Peyer's patch (tissue), 4 donors: ENCODE results near the gene SPATA33.
"Not testable (repeated sequence)": the region's sequence is repeated elsewhere in the genome, so short reads cannot be mapped to it uniquely, and the experiment has no call there.

Experiments used
- CTCF ChIP-seq, 6 experiments: fragments of 450-650 bp in 4 of 6; fragments of 200-600 bp in 2 of 6; sonication (generic) in 1 of 6; IDR thresholded peaks; one replicate each; pipeline ENCODE4 v1.5.1; 2017 to 2019; ENCODE audit warnings: antibody characterized with exemption in 6 of 6, mild to moderate bottlenecking in 3 of 6, moderate library complexity in 1 of 6
- POLR2A ChIP-seq, 2 donors: fragments of 450-650 bp; IDR thresholded peaks; one replicate each; pipeline ENCODE4 v1.5.1; 2017; ENCODE audit warnings: antibody characterized with exemption in 2 of 2, mild to moderate bottlenecking in 2 of 2, moderate library complexity in 2 of 2

DNA sequence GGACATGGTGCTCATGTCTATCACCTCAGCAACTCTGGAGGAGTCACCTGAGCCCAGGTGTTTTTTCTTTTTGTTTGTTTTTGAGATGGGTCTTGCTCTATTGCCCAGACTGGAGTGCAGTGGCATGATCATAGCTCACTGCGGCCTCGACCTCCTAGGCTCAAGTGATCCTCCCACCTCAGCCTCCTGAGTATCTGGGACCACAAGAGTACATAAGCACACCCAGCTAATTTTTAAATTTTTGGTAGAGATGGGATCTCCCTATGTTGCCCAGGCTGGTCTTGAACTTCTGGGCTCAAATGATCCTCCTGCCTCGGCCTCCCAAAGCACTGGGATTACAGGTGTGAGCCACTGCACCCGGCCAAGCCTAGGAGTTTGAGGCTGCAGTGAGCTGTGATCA is 32.0 kb downstream of the SPATA33 start:
- not testable (repeated sequence) for TF ChIP-seq CTCF, POLR2A (IDR thresholded peaks at IDR 0.05)
